GM18907 (cell line): ENCODE data around the gene SCEL.
A peak's percentile ranks its signal among the peaks of the same experiment; 100 is the strongest.
"Not testable (repeated sequence)": the region's sequence is repeated elsewhere in the genome, so short reads cannot be mapped to it uniquely, and the experiment has no call there.

Experiments
- ATAC-seq: cut with Tn5 transposase; IDR thresholded peaks from one replicate; pipeline ENCODE4 v1.9.1; 2021; ENCODE audit warnings: mild to moderate bottlenecking, moderate library complexity; ENCODE audit not compliant: unreplicated experiment

SCEL gene, protein sequence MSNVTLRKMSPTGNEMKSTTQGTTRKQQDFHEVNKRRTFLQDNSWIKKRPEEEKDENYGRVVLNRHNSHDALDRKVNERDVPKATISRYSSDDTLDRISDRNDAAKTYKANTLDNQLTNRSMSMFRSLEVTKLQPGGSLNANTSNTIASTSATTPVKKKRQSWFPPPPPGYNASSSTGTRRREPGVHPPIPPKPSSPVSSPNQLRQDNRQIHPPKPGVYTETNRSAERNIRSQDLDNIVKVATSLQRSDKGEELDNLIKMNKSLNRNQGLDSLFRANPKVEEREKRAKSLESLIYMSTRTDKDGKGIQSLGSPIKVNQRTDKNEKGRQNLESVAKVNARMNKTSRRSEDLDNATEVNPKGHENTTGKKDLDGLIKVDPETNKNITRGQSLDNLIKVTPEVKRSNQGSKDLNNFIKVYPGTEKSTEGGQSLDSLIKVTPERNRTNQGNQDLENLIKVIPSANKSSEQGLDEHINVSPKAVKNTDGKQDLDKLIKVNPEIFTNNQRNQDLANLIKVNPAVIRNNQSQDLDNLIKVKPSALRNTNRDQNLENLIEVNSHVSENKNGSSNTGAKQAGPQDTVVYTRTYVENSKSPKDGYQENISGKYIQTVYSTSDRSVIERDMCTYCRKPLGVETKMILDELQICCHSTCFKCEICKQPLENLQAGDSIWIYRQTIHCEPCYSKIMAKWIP

DNA sequence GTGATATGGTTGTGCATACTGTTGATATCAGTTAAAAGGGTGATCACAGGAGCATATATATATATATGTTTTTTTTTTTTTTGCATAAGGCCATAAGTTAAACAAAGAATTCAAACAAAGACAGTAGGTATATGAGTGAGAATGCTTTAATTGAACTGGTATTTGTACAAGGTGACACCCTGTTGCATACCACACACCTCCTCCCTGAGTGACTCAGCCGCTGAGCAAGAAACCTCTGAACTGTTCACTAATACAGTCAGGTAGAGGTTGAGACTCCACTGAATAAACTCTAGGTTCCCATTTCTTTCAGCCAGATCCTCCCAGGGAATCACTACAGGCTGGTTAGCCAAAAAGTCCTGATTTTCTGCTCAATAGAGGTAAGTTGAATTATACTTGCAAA, at the start of gene SCEL:
TSS of gene SCEL (plus strand) at position 259 of the 400 bp plus-strand sequence. CDS start 20,170 bp downstream, outside the sequence.
- ATAC-seq, result no peak

DNA sequence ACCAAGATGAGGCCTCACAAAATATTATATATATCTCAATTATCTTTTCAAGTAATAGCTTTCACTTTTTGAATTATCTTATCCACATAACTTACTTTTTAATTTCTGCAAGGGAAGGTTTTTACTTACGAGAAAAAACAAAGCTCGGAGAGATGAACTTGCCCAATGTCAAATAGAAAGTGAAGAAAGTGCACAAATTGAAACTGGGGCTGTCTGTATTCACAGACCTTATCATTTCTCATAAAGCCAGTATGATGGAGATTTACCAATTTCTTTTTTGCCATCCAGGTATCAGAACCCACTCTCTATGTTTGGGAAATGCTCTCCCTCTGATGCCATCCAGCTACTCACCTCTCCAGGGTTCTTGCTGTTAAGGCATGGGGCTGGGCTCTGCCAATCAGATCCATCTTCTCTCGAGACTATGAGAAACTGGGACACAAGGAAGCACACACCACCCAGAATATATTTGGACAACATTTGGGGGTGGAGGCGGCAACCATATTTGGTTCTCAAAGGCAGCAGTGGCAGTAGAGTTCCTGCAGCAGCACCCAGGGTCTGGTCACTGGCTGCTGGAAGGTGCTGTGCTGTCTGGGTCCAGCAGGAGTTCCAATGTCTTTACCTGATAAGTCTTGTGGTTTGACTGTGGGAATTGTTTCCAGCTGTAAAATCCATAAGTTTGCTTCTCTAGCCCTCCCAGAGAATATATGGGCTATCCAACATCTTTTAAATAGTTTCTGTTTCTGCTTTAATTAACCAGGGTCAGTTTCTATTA, 45.8 kb upstream of the SCEL start:
- ATAC-seq, result no peak

DNA sequence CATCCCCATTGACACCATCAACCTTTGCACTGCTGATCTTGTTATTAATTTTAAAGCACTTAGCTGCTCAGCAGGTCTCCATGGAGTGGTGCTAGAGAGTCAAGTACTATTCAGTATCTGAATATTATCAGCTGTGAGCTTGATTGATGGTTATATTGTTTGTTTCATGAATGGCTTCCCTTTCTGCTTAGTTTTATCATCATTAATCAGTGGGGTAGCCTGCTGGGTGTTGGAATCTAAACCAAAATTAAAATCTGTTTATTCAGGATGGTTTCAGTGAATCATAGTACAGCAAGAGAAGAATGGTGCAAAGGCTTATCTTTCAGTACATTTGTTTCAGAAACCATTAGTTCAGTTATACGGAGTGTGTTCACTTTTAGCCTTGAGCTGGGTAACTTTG, 42.5 kb upstream of the SCEL start:
- ATAC-seq, result peak; percentile 83

DNA sequence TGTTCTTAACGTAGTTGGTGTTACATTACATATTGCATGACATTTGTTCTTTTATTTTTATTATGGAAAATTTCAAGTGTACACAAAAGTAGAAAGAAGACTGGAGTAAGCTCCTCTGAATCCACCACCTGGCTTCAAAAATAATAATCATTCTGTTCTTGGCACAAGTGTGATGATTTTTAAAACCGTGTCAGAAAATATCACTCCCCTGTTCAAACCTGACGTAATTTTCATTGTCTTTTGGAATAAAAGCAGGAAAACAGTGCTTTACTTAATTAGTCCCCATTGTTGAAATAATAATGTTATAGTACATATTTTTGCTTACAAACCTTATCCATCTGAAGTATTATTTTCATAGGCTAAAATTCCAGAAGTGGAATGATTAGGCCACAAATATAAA, 41.3 kb upstream of the SCEL start:
- no peak for ATAC-seq

DNA sequence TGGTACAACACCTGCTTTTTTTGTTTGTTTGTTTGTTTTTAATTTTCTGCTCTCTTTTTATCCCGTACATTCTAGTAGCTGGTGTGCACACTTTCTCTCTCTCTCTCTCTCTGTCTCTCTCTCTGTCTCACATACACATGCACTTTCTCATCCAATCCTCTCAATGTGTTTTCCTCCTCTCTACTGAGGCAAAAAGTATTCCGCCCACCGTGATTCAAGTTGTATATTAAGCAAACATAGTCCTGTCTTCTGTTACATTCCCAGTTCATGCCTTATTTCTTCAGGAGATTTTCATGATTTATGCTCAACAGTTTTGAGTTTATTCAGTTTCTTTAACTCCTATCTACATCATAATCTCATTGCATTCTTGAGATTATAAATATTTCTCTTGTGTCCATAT, 38.2 kb upstream of the SCEL start:
- ATAC-seq, result no peak

DNA sequence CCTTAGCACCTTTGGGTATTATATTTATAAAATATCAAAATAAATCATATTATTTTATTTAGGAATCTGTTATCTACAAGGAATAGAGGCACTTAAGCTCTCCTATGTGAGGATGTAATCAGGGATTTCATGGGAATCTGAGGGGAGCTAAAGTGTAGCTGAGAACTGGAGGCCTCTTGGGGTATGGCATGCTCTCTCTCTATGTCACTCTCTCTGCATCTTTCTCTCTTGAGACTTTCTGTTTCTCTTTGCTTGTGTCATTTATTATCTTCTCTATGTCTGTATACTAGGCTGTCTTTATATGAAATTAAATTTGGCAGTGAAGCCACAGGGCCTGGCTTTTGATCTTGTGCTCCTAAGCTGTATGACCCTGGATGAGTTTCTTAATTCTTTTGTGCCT, 37.7 kb upstream of the SCEL start:
- ATAC-seq, result no peak

DNA sequence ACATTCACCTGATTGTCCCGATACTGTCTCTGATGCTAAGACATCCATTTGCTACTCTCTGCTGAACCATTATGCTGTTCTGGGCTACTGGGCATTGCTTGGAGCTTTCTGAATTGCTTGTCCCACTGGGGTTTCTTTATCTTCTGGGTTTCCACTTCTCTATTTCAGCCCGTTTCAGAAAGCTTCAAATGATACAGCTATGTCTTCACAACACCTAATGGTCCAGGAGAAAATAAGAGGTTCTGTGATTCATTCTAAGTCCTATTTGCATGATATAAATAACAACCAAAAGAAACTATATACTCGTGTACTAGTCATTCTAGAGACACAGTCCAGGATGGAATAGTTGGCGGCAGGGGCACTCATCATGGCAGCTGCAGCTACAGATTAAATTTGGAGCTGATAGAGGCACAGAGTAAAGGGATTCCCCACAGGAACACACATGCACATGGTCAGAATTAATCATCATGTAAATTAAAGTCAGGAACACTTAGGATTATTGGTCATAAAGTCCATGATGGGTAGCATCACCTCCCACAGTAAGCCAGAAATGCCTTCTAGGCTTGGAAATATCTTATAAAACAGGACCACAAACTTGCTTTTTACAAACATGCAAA, 33.3 kb upstream of the SCEL start:
- ATAC-seq, result peak; percentile 94

DNA sequence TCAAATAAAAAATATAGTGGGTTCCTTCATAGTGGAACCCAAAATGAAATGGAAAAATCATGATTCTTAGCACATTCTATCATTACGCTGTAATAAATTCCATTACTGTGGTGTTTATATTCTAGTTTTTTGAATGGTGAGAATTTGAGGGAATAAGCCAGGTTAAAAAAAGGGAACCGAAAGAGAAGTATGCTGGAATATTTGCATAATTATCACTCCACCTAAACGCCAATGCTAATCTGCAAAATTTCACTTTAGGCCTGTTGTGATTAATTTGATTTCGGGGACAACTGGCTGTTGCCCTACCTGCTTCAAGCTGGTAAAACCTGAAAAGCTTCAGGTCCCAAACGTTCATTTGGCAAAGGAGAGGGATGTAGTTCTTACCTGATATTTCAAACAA, 32.1 kb upstream of the SCEL start:
- ATAC-seq, result no peak

DNA sequence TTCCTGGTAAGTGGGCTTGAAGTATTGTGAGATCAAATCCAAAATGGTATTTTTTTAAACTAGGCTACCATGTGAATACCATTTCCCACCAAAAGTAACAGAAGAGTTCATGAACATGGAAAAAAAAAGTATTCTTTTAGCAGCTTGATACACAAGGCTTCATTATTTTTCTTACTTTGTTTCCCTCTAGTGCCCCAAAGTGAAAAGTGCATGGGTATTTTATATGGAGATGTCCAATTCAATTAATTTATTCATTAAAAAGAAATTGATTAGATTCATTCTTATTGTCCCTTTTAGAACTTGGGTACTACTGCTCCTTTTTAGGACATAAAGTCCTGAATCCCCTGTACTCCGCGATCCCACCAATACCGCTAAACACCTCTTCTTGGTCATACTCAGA, 28.6 kb upstream of the SCEL start:
- ATAC-seq, result no peak

DNA sequence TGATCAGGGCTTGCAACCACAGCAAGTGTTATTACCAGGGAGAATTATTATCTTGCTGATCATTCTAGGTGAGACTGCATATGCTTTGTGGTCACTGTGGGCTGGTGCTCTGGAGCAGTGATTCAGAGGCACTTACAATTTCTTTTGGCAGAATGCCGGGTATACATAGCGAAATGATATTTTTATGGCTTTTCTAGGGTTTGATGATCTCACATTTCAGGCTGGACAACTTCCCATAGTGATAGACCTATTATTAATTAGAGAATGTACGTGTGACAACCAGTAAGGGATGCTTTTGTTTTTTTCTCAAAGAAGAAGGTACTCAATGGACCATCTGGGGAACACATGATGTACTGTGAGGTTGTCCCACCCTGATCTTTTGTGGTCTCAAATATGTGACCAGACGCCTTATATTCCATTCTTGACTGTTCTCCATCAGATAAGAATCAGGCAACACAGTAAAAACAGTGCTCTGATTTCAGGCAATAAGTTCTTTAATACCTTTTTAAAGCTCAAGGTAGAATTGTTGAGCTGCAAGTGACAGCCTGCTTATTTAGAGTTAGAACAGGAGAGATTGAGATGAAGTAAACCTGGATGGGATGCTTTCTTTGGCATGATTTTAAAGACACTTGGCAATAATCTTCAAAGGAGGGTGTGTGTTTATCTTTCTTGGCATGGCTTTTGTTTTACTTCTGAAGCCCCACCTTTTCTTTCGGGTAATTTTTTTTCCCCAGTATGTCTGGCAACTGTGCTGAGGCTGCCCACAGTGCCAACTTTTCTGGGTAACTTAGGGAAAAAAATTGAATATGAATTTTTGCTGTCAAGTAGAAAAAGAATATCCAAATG, 27.4 kb upstream of the SCEL start:
- ATAC-seq, result no peak

DNA sequence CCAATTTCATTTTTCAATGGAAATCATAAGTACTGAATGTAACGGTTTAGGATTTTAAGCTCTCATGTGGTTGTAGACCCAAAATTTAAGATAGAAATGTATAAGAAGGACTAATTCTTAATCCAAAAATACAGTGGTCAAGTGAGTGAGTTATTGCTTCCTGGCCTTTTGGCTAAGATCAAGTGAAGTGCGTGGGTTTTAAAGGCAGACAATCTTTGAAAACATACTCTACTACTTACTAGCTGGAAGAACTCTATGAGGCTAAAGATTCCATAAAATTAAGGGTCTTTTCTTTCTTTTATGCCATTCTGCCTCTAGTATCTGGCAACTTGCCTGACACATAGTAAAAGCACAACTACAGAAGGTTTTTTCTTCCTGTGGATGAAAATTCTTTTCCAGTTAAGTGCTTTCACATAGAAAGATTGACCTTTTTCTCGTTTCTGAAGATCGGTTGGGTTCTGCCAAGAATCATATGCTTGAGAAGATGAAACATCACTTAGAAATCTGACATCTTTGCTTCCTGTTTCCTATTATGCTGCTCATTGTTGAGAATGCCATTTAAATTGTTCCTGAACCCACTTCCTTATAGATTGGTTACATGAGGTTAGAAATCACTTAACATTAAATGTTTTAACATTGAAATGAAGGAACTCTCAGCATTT, 26.4 kb upstream of the SCEL start:
- ATAC-seq, result no peak

DNA sequence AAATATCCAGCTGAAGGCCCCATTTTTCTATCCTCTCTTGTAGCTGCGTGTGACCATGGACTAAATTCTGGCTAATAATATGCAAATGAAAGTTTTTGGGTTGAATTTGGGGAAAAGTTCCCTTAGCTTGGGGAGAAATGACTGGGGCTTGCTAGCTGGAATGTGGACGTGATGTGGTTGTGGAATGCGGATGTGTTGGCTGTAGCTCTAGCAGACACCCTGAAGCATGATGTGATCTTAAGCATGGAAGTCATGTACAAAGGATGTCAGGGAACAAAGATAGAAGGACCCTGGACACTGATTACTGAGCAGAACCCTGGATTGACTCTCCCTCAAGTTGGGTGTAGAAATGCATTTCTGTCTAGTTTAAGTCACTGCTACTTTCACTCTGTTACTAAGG, 25.4 kb upstream of the SCEL start:
- no peak for ATAC-seq

DNA sequence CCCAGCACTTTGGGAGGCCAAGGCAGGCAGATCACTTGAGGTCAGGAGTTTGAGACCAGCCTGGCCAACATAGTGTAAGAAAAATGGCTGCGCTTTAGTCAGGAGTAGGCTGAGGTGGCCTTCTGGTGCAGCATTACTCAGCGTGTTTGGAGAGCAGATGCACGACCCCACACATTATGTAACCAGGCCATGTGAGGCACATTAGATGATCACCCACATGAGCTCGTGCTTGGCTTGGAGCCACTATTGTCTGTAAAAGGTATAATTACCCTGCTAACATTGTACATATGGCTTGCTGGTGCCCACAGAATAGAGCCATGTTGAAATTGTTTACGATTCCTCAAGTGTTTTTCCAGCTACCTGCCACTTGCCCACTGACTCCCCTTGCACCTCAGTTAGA, 24.0 kb upstream of the SCEL start:
- ATAC-seq, result no peak

DNA sequence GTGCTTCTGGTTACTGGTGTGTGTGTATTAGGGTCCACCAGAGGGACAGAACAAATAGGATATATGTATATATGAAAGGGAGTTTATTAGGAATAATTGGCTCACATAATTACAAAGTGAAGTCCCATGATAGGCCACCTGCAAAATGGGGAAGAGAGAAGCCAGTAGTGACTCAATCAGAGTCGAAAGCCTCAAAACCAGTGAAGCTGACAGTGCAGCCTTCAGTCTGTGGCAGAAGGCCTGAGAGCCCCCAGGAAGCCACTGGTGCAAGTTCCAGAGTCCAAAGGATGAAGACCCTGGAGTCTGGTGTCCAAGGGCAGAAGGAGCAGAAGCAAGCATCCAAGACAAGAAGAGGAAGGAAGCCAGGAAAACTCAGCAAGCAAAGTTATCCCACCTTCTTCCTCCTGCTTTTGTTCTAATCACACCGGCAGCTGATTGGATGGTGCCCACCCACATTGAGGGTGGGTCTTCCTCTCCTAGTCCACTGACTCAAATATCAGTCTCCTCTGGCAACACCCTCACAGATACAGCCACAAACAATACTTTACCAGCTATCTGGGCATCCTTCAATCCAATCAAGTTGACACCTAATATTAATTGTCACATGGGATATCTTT, 21.7 kb upstream of the SCEL start:
- ATAC-seq, result peak; percentile 84

DNA sequence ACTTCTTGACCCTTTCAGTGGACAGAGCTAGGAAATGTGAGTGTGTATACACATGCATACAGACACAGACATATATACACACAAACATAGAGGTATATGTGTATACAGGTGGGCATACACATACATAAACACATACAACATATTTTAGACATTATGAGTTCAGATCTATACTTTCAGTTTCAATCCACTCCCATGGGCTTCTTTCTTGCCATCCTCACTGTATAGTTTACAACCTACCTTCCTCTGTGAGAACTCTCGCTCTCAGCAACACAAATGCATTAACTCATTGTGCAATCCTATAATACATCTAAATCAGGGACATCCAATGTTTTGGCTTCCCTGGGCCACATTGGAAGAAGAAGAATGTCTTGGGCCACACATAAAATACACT, 21.2 kb upstream of the SCEL start:
- peak; percentile 88 for ATAC-seq

DNA sequence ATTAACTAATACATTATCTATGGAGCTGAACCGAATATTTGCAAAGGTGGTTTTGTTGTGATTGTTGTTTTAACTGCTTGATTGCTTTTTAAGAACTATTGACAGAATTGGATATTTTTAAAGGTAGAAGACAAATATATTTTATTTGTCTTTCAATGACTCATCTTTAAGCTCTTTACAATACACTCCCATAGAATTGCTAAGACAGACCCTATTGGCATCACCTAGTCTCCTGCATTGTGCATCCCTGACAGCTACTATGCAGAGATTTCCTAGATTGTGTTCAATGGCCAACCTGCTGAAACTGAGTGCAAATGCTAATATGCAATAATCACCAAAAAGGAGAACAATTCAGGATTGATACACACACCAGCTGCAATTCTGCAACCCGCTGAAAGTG, 19.7 kb upstream of the SCEL start:
- no peak for ATAC-seq

DNA sequence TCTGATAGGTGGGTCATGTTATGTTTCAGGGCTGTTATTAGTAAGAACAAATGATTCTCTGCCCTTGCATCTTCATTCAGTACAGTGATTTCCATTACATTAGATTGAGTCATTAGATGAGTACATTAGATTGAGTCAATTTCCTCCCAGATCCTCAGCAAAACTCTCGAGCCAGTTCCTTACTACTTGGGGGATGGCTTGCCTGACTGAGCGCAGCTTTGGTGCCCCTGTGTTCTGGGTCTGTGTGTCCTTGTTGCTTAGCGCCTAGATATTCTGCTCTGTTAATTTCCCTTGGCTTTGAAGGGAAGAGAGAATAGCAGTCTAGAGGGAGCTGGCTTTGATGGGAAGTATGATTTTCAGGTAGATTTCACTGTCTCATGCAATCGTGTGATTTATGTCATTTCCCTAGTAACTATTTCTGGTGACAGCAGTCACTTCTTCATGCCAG, 19.1 kb upstream of the SCEL start:
- peak; percentile 31 for ATAC-seq

DNA sequence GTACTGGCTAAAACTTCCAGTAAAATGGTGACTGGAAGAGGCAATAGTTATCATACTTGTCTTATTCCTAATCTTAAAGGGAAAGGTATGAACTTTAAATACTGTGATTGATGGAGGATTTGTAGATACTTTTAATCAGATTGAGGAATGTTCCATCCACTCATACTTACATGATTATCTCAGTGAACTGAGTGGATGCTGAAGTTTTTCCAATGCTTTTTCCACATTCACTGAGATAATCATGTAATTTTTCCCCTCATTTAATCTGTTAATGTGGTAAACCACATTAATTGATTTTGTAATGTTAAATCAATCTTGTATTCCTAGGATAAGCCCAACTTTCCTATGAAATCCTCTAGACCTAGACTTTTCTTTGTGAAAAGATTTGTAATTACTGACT, 17.2 kb upstream of the SCEL start:
- ATAC-seq, result no peak

DNA sequence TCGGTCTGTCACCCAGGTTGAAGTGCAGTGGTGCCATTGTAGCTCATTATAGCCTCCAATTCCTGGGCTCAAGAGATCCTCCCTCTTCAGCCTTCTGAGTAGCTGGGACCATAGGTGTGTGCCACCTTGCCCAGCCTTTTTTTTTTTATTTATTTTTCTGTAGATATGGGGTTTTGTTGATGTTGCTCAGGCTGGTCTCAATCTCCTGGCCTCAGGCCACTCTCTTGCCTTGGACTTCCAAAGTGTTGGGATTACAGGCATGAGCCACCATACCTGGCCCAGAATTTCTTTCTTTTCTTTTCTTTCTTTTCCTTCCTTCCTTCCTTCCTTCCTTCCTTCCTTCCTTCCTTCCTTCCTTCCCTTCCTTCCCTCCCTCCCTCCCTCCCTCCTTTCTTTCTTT, 16.1 kb upstream of the SCEL start:
- not testable (repeated sequence) for ATAC-seq
